T-cell (primary cell): ENCODE data around the gene HOXD9. TPM values are rescaled to one million over a fixed set of nuclear protein-coding genes. Genes with fewer than 3 reads are reported as not detected.

ENCODE experiments used
- ATAC-seq, 4 experiments: fragments of 200-7000 bp in 3 of 4; fragments of 150-1000 bp in 1 of 4; cut with Tn5 transposase; replicated peaks in 1 of 4; 1 replicate in 3 of 4; 2 replicates in 1 of 4; pipeline ENCODE4 v1.10.0; 2021; ENCODE audit warnings: moderate library complexity in 3 of 4, mild to moderate bottlenecking in 2 of 4, moderate number of reproducible peaks in 1 of 4
- CTCF ChIA-PET, 2 donors: fragments of 300-600 bp; sonication (Branson Sonifier 250); formaldehyde crosslinking; loops; one replicate each; lab custom pipeline; 2022; ENCODE audit warnings: antibody characterized with exemption in 2 of 2; lab: Charles Lee
- POLR2A ChIA-PET, 2 donors: fragments of 300-600 bp; sonication (Branson Sonifier 250); formaldehyde crosslinking; loops; one replicate each; lab custom pipeline; 2022; ENCODE audit warnings: antibody characterized with exemption in 2 of 2; lab: Charles Lee
- DNase-seq, 35 experiments: peaks; one replicate each; pipeline versions ENCODE4 v3.0.0 to v3.0.0-alpha.2; 2013 to 2023
- H3K27ac ChIP-seq: one replicate; pipeline ENCODE4 v1.5.1; 2013; ENCODE audit warnings: low read length
- H3K27me3 ChIP-seq, 2 experiments: replicated peaks in 1 of 2; 1 replicate in 1 of 2; 2 replicates in 1 of 2; pipeline versions ENCODE4 v1.6.1 to v1.7.0; 2013; ENCODE audit warnings: low read length in 1 of 2, mixed read lengths in 1 of 2; ENCODE audit not compliant: control insufficient read depth in 2 of 2, insufficient read depth in 2 of 2; ENCODE audit errors: extremely low read depth in 1 of 2
- H3K36me3 ChIP-seq, 2 donors: 1 replicate in 1 of 2; 2 replicates in 1 of 2; pipeline versions ENCODE4 v1.6.1 to v1.7.0; 2013; ENCODE audit warnings: low read length in 1 of 2; ENCODE audit not compliant: control insufficient read depth in 2 of 2, insufficient read depth in 1 of 2; ENCODE audit errors: extremely low read depth in 1 of 2
- H3K4me1 ChIP-seq, 2 experiments: 1 replicate in 1 of 2; 2 replicates in 1 of 2; pipeline versions ENCODE4 v1.6.1 to v1.7.0; 2013; ENCODE audit warnings: low read length in 2 of 2, mixed read lengths in 1 of 2; ENCODE audit not compliant: insufficient read depth in 2 of 2, control insufficient read depth in 1 of 2; ENCODE audit errors: extremely low read depth in 1 of 2
- H3K4me3 ChIP-seq, 2 donors: 1 replicate in 1 of 2; 2 replicates in 1 of 2; pipeline versions ENCODE4 v1.5.1 to v1.7.0; 2013; ENCODE audit warnings: mild to moderate bottlenecking in 2 of 2, low read length in 1 of 2, moderate library complexity in 1 of 2; ENCODE audit not compliant: control insufficient read depth in 1 of 2; ENCODE audit errors: extremely low read depth in 1 of 2
- H3K9me3 ChIP-seq: 2 replicates; pipeline ENCODE4 v1.7.0; 2013
- H3K27ac Mint-ChIP-seq, 2 donors: one replicate each; pipeline ENCODE4 v1.8.0; 2020 to 2021; ENCODE audit warnings: mild to moderate bottlenecking in 2 of 2, mixed read lengths in 2 of 2
- H3K27me3 Mint-ChIP-seq, 2 donors: one replicate each; pipeline ENCODE4 v1.8.0; 2021 to 2022; ENCODE audit warnings: mixed read lengths in 2 of 2
- H3K36me3 Mint-ChIP-seq: one replicate; pipeline ENCODE4 v1.8.0; 2021; ENCODE audit warnings: mixed read lengths
- H3K4me1 Mint-ChIP-seq, 3 donors: one replicate each; pipeline ENCODE4 v1.8.0; 2020 to 2022; ENCODE audit warnings: mixed read lengths in 3 of 3, mild to moderate bottlenecking in 1 of 3
- H3K4me3 Mint-ChIP-seq, 3 donors: one replicate each; pipeline ENCODE4 v1.8.0; 2020 to 2022; ENCODE audit warnings: mild to moderate bottlenecking in 3 of 3, mixed read lengths in 3 of 3, moderate library complexity in 3 of 3
- H3K9me3 Mint-ChIP-seq, 3 donors: one replicate each; pipeline ENCODE4 v1.8.0; 2020 to 2022; ENCODE audit warnings: mixed read lengths in 3 of 3
- WGBS: methylation state at CpG from one replicate; pipeline ENCODE4 v1.1.5; 2013; ENCODE audit warnings: missing lambda C conversion rate; ENCODE audit not compliant: insufficient coverage; 5-methylcytosine and 5-hydroxymethylcytosine counted together
- total RNA-seq, 35 experiments: library from RNA in 6 of 35; stranded (reverse) in 6 of 35; fragments of 120-200 nt in 1 of 35; gene quantifications; one replicate each; pipeline versions ENCODE4 v1.2.1 to v1.2.4 and lab custom pipeline; 2013 to 2026

Gene HOXD9
- total RNA-seq, 5 donors from 2014 or later (not counting 1 experiment from before 2014, with no cell fraction given) = 0.13 to 0.15 TPM; not detected in 3

- H3K9me3 Mint-ChIP-seq = no peaks in the 10 kb centered on the region
- no peak for ATAC-seq
- Histone ChIP-seq H3K9me3 (no peaks in the 10 kb centered on the region), H3K36me3 (no peaks in the 10 kb centered on the region), H3K4me1 (peaks cover 0 to 7% of the 10 kb centered on the region in 2 experiments), H3K27me3 (peaks cover 16 to 75% of the 10 kb centered on the region in 2 experiments), H3K27ac (no peak overlapping the region), H3K4me3 (no peak overlapping the region)
- no peak for DNase-seq
- ChIA-PET CTCF (no interaction called here), POLR2A (interaction anchor here in 1 of 2 donors (0.6 kb wide), 1 partner anchor 11 kb away, joined by 3 read pairs; no protein-coding TSS in a partner anchor)
- peaks cover 78 to 92% of the 10 kb centered on the region in 2 donors for H3K27me3 Mint-ChIP-seq
- H3K4me3 Mint-ChIP-seq = no peak overlapping the region
- peak overlapping the region in 1 of 2 donors; percentile 50 for H3K27ac Mint-ChIP-seq
- no peaks in the 10 kb centered on the region for H3K36me3 Mint-ChIP-seq
- peaks cover 4 to 12% (median 7%) of the 10 kb centered on the region in 3 donors for H3K4me1 Mint-ChIP-seq
- 26% methylated on average over 15 of the region's 24 CpGs for WGBS
Measured at GRCh38 chr2:176149939-176150583, 27.5 kb downstream of the HOXD9 start.

GRCh38 chr2:176150584-176151441 lies 28.3 kb downstream of the HOXD9 start:
- POLR2A ChIA-PET = interaction anchor here in 1 of 2 donors (0.6 kb wide), 2 partner anchors 10 kb away, joined by 3 to 7 read pairs; no protein-coding TSS in a partner anchor
- Histone ChIP-seq H3K27me3 (peaks cover 10 to 74% of the 10 kb centered on the region in 2 experiments), H3K9me3 (no peaks in the 10 kb centered on the region), H3K4me1 (peaks cover 0 to 7% of the 10 kb centered on the region in 2 experiments), H3K27ac (no peak overlapping the region), H3K4me3 (no peak overlapping the region), H3K36me3 (no peaks in the 10 kb centered on the region)
- DNase-seq (no peak), ATAC-seq (no peak)
- Mint-ChIP-seq H3K36me3 (no peaks in the 10 kb centered on the region), H3K9me3 (no peaks in the 10 kb centered on the region), H3K4me1 (peaks cover 4 to 12% (median 7%) of the 10 kb centered on the region in 3 donors), H3K27me3 (peaks cover 78 to 92% of the 10 kb centered on the region in 2 donors), H3K27ac (peak overlapping the region in 1 of 2 donors; percentile 50), H3K4me3 (no peak overlapping the region)
- CTCF ChIA-PET = interaction anchor here in 1 of 2 donors (0.6 to 0.7 kb wide), 2 partner anchors 24 to 987 kb away, joined by 3 read pairs; no protein-coding TSS in a partner anchor
- WGBS = 36% methylated on average over 11 of the region's 14 CpGs

GRCh38 chr2:176151442-176152287 lies 29.1 kb downstream of the HOXD9 start, which contains the start of gene HOXD4:
HOXD4 (plus strand) TSS chr2:176151550; CDS start chr2:176151634, 84 bp downstream.
- WGBS = 8% methylated on average over 42 of the region's 55 CpGs
- ATAC-seq (no peak), DNase-seq (no peak)
- Mint-ChIP-seq H3K4me3 (peak within 1 kb of the TSS in 1 of 3 donors; percentile 16), H3K27me3 (peaks cover 77 to 91% of the 10 kb centered on the region in 2 donors), H3K4me1 (peaks cover 6 to 12% (median 7%) of the 10 kb centered on the region in 3 donors), H3K36me3 (no peaks in the 10 kb centered on the region), H3K27ac (peak within 1 kb of the TSS in 1 of 2 donors; percentile 50), H3K9me3 (no peaks in the 10 kb centered on the region)
- H3K36me3 ChIP-seq = no peaks in the 10 kb centered on the region
- no peaks in the 10 kb centered on the region for H3K9me3 ChIP-seq
- CTCF ChIA-PET = interaction anchor here (0.6 to 1.2 kb wide), 3 partner anchors 18 to 986 kb away, joined by 3 read pairs; no protein-coding TSS in a partner anchor
- H3K4me3 ChIP-seq = peak within 1 kb of the TSS in 1 of 2 donors; percentile 2
- peaks cover 0 to 7% of the 10 kb centered on the region in 2 experiments for H3K4me1 ChIP-seq
- H3K27ac ChIP-seq = no peak within 1 kb of the TSS
- H3K27me3 ChIP-seq = peaks cover 7 to 76% of the 10 kb centered on the region in 2 experiments
- POLR2A ChIA-PET = interaction anchor here in 1 of 2 donors (0.6 kb wide), 1 partner anchor 9 kb away, joined by 7 read pairs; no protein-coding TSS in a partner anchor

GRCh38 chr2:176152350-176153181 lies 30.0 kb downstream of the HOXD9 start:
- Mint-ChIP-seq H3K27ac (no peak overlapping the region), H3K4me3 (peak overlapping the region in 1 of 3 donors; percentile 16), H3K27me3 (peaks cover 73 to 87% of the 10 kb centered on the region in 2 donors), H3K4me1 (peaks cover 8 to 15% (median 11%) of the 10 kb centered on the region in 3 donors), H3K36me3 (no peaks in the 10 kb centered on the region), H3K9me3 (no peaks in the 10 kb centered on the region)
- Histone ChIP-seq H3K4me1 (peaks cover 2 to 10% of the 10 kb centered on the region in 2 experiments), H3K27me3 (peaks cover 7 to 77% of the 10 kb centered on the region in 2 experiments), H3K36me3 (no peaks in the 10 kb centered on the region), H3K27ac (no peak overlapping the region), H3K9me3 (no peaks in the 10 kb centered on the region), H3K4me3 (no peak overlapping the region)
- POLR2A ChIA-PET = no interaction called here
- ATAC-seq = no peak
- CTCF ChIA-PET = interaction anchor here in 1 of 2 donors (0.6 to 1.2 kb wide), 2 partner anchors 17 to 54 kb away, joined by 3 read pairs; no protein-coding TSS in a partner anchor
- WGBS = 8% methylated on average over 27 of the region's 48 CpGs
- no peak for DNase-seq

GRCh38 chr2:176154576-176155252 lies 32.2 kb downstream of the HOXD9 start:
- POLR2A ChIA-PET = interaction anchor here in 1 of 2 donors (0.7 kb wide), 1 partner anchor 17 kb away, joined by 4 read pairs; no protein-coding TSS in a partner anchor
- 23% methylated on average over 6 of the region's 11 CpGs for WGBS
- Histone ChIP-seq H3K4me3 (no peak overlapping the region), H3K9me3 (no peaks in the 10 kb centered on the region), H3K36me3 (no peaks in the 10 kb centered on the region), H3K27me3 (peaks cover 11 to 77% of the 10 kb centered on the region in 2 experiments), H3K27ac (no peak overlapping the region), H3K4me1 (peaks cover 2 to 23% of the 10 kb centered on the region in 2 experiments)
- peaks cover 15 to 25% (median 19%) of the 10 kb centered on the region in 3 donors for H3K4me1 Mint-ChIP-seq
- no peaks in the 10 kb centered on the region for H3K36me3 Mint-ChIP-seq
- ATAC-seq = no peak
- CTCF ChIA-PET = interaction anchor here (0.6 to 1.1 kb wide), 4 partner anchors 10 to 957 kb away, joined by 3 to 4 read pairs (median 3); no protein-coding TSS in a partner anchor
- H3K9me3 Mint-ChIP-seq = no peaks in the 10 kb centered on the region
- no peak for DNase-seq
- no peak overlapping the region for H3K4me3 Mint-ChIP-seq
- H3K27me3 Mint-ChIP-seq = peaks cover 61 to 82% of the 10 kb centered on the region in 2 donors
- H3K27ac Mint-ChIP-seq = no peak overlapping the region
